ENCODE data around the gene CACNA2D2. TPM values are rescaled to one million over a fixed set of nuclear protein-coding genes. Genes with fewer than 3 reads are reported as not detected.

Gene CACNA2D2
- total RNA-seq, 4 donors from 2014 or later = 0.31 to 1.7 (median 0.66) TPM

DNA sequence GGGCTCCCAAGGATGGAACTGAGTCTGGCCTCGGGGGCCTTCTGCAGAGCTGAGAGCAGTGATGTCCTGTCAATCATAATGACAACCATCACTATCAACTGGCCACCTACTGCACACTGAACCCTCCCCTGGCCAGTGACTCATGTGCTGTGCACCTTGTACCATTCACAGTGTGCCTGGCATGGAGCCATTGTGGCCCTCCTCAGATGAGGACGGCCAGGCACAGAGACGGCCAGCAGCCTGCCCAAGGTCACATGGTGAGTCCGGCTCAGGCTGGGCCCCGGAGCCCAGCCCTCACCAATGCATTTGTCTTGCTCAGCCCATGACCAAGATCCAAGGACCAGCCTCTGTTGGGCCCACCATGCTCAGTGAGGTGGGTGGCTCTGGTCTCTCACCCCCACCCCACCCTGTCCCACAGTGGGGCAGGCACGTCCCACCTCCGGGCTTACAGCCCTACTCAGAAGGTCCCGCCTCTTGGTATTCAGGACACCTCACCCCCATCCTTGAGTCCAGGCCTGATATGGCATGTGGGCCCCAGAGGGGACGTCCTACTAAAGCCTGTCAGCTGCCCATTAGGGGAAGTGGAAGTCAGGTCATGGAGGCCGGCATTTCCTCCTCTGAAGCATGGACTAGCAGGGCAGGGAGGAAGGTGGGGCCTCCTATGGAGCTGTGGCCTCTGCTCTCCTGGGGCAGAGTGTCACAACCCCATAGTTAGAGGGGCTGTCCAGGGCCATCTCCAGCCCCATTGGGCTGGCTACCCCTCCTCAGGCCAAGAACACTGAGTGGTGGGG lies 108.2 kb downstream of the CACNA2D2 start:
- no peaks in the 10 kb centered on the region for H3K9me3 ChIP-seq
- 83% methylated on average over 1 of the region's 10 CpGs; no CpG with 5 or more reads in 1 of the 2 donors for WGBS, 2 donors (ENCODE audit: low coverage in 1 of 2)
- ATAC-seq = no peak

DNA sequence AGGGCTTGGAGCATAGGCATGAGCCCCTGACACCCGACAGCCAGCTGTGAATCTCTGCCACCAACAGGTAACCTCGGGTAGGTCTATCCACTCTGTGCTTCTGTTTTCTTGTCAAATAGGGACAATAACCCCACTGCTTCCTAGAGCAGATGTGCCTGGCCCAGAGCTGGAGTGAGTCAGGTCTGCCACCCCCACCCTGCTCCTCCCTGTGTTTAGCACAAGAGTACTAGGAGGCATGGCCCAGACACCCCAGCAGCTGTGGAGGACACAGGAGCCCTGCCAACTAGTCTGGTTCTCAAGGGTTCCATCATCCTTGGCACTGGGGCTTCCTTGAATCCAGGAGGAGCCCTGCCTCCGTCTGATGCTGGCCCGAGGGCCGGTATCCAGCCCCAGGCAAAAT lies 110.4 kb downstream of the CACNA2D2 start:
- no peak for ATAC-seq
- no peak for TF ChIP-seq POLR2AphosphoS5 (IDR thresholded peaks at IDR 0.05)
- Histone ChIP-seq H3K4me3 (no peak overlapping the region), H3K9me3 (no peaks in the 10 kb centered on the region), H3K36me3 (no peaks in the 10 kb centered on the region), H3K27me3 (no peaks in the 10 kb centered on the region), H3K4me1 (peaks cover 0 to 9% (median 0%) of the 10 kb centered on the region in 3 donors), H3K27ac (no peak overlapping the region)
- 100% methylated on average over 1 of the region's 5 CpGs; no CpG with 5 or more reads in 1 of the 2 donors for WGBS, 2 donors (ENCODE audit: low coverage in 1 of 2)

More for the DNA sequence above, 108.2 kb downstream of the CACNA2D2 start:
- TF ChIP-seq POLR2AphosphoS5 (IDR thresholded peaks at IDR 0.05) = no peak
- no peak for TF ChIP-seq CTCF (IDR thresholded peaks at IDR 0.05)
- TF ChIP-seq EP300 (IDR thresholded peaks at IDR 0.05) = no peak
- no peak for TF ChIP-seq POLR2A (IDR thresholded peaks at IDR 0.05)
- H3K36me3 ChIP-seq = no peaks in the 10 kb centered on the region
- H3K4me3 ChIP-seq = no peak overlapping the region
- H3K4me1 ChIP-seq = peaks cover 0 to 9% (median 0%) of the 10 kb centered on the region in 3 donors
- no peak overlapping the region for H3K27ac ChIP-seq
- H3K27me3 ChIP-seq = no peaks in the 10 kb centered on the region

DNA sequence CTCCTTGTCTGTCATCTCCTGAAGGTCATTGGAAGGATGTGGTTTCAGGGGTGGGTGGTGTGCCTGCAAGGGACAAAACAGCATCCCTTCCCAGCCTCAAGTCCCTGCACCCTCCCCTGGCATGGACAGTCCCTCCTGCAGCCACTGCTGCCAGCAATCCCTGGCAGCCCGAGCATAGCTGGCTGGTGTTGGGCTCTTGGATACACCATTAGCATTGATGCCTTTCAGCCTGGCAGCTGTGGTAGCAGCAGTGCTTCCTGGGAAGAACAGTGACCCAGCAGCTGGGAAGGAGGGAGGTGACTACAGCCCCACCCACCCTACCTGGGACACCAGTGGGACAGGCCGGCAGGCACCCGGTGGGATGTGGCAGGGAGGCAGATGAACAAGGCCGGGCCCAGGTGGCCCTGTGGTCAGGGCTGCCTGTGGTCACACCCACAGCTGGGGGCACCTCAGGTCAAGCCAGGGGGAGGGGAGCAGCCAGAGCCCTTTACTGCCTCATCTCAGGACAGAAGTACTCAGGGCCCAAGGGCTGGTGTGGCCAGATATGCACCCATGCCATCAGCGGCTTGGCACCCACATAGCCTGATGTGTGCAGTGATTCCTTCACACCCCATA lies 111.2 kb downstream of the CACNA2D2 start:
- WGBS, 2 donors (ENCODE audit: low coverage in 1 of 2) = no CpG with 5 or more reads among the region's 5 CpGs
- Histone ChIP-seq H3K27ac (no peak overlapping the region), H3K4me1 (peaks cover 0 to 9% (median 0%) of the 10 kb centered on the region in 3 donors), H3K36me3 (no peaks in the 10 kb centered on the region), H3K4me3 (no peak overlapping the region), H3K9me3 (no peaks in the 10 kb centered on the region), H3K27me3 (no peaks in the 10 kb centered on the region)
- ATAC-seq = no peak
- TF ChIP-seq CTCF (IDR thresholded peaks at IDR 0.05) = no peak
- TF ChIP-seq POLR2AphosphoS5 (IDR thresholded peaks at IDR 0.05) = no peak
- no peak for TF ChIP-seq POLR2A (IDR thresholded peaks at IDR 0.05)
- TF ChIP-seq EP300 (IDR thresholded peaks at IDR 0.05) = no peak

- no peak overlapping the region for H3K4me3 ChIP-seq
- TF ChIP-seq POLR2AphosphoS5 (IDR thresholded peaks at IDR 0.05) = no peak
- H3K27me3 ChIP-seq = no peaks in the 10 kb centered on the region
- H3K36me3 ChIP-seq = no peaks in the 10 kb centered on the region
- 80% methylated on average over 1 of the region's 12 CpGs; no CpG with 5 or more reads in 1 of the 2 donors for WGBS, 2 donors (ENCODE audit: low coverage in 1 of 2)
- H3K27ac ChIP-seq = no peak overlapping the region
- ATAC-seq = peak; percentile 21
- peaks cover 0 to 9% (median 0%) of the 10 kb centered on the region in 3 donors for H3K4me1 ChIP-seq
- H3K9me3 ChIP-seq = no peaks in the 10 kb centered on the region
Observed at GRCh38 chr3:50390508-50391224, 112.8 kb downstream of the CACNA2D2 start.

- no peaks in the 10 kb centered on the region for H3K36me3 ChIP-seq
Observed at GRCh38 chr3:50389414-50389767, 114.0 kb downstream of the CACNA2D2 start.

More at GRCh38 chr3:50389414-50389767, 114.0 kb downstream of the CACNA2D2 start:
- H3K27me3 ChIP-seq = no peaks in the 10 kb centered on the region
- peaks cover 0 to 9% (median 0%) of the 10 kb centered on the region in 3 donors for H3K4me1 ChIP-seq
- no peak overlapping the region for H3K4me3 ChIP-seq
- no peaks in the 10 kb centered on the region for H3K9me3 ChIP-seq
- TF ChIP-seq POLR2AphosphoS5 (IDR thresholded peaks at IDR 0.05) (no peak), EP300 (IDR thresholded peaks at IDR 0.05) (no peak), POLR2A (IDR thresholded peaks at IDR 0.05) (no peak), CTCF (IDR thresholded peaks at IDR 0.05) (no peak)
- WGBS, 2 donors (ENCODE audit: low coverage in 1 of 2) = 79 to 90% methylated on average over 4 to 5 of the region's 6 CpGs
- no peak overlapping the region for H3K27ac ChIP-seq
- no peak for ATAC-seq
